Neural progenitor cell (in vitro differentiated cells): Measurements from ENCODE around the gene ATP8A1. TPM values are rescaled to one million over a fixed set of nuclear protein-coding genes. Genes with fewer than 3 reads are reported as not detected.
"Not testable (repeated sequence)": the region's sequence is repeated elsewhere in the genome, so short reads cannot be mapped to it uniquely, and the experiment has no call there.

Source experiments
- DNase-seq: peaks from one replicate; pipeline ENCODE4 v3.0.0-alpha.2; 2016; ENCODE audit warnings: low spot score
- H2AFZ ChIP-seq: fragments of 200-600 bp; sonication (generic); replicated peaks from 2 replicates; pipeline ENCODE4 v1.6.1; 2016; ENCODE audit warnings: antibody characterized with exemption
- H3F3A ChIP-seq: fragments of 200-600 bp; sonication (generic); 2 replicates; pipeline ENCODE4 v1.6.1; 2016; ENCODE audit warnings: antibody characterized with exemption, low read depth
- H3K27ac ChIP-seq: fragments of 200-600 bp; sonication (generic); 2 replicates; pipeline ENCODE4 v1.5.1; 2016; ENCODE audit warnings: mild to moderate bottlenecking
- H3K27me3 ChIP-seq: fragments of 200-600 bp; sonication (generic); 2 replicates; pipeline ENCODE4 v1.6.1; 2016; ENCODE audit warnings: mild to moderate bottlenecking, moderate library complexity
- H3K36me3 ChIP-seq: fragments of 200-600 bp; sonication (generic); 2 replicates; pipeline ENCODE4 v1.5.1; 2016
- H3K4me1 ChIP-seq: fragments of 200-600 bp; sonication (generic); 2 replicates; pipeline ENCODE4 v1.6.1; 2016; ENCODE audit warnings: mixed run types
- H3K4me2 ChIP-seq: fragments of 200-600 bp; sonication (generic); 2 replicates; pipeline ENCODE4 v1.6.1; 2016
- H3K4me3 ChIP-seq: fragments of 200-600 bp; sonication (generic); 2 replicates; pipeline ENCODE4 v1.5.1; 2016
- H3K79me2 ChIP-seq: fragments of 200-600 bp; sonication (generic); 2 replicates; pipeline ENCODE4 v1.6.1; 2016; ENCODE audit warnings: low read depth
- H3K9ac ChIP-seq: fragments of 200-600 bp; sonication (generic); 2 replicates; pipeline ENCODE4 v1.6.1; 2016
- H3K9me3 ChIP-seq: fragments of 200-600 bp; sonication (generic); 2 replicates; pipeline ENCODE4 v1.5.1; 2016; ENCODE audit warnings: low read depth
- H4K20me1 ChIP-seq: fragments of 200-600 bp; sonication (generic); 2 replicates; pipeline ENCODE4 v1.6.1; 2016; ENCODE audit warnings: low read depth
- H3K27ac Mint-ChIP-seq: 3 replicates; pipeline ENCODE4 v1.8.0; 2021; ENCODE audit warnings: mixed read lengths
- H3K27me3 Mint-ChIP-seq: 2 replicates; pipeline ENCODE4 v1.8.0; 2022; ENCODE audit warnings: low read depth, mild to moderate bottlenecking, inconsistent platforms, moderate library complexity, mixed read lengths; ENCODE audit not compliant: insufficient read depth
- H3K36me3 Mint-ChIP-seq: 3 replicates; pipeline ENCODE4 v1.8.0; 2021; ENCODE audit warnings: mixed read lengths
- H3K4me1 Mint-ChIP-seq: 3 replicates; pipeline ENCODE4 v1.8.0; 2021; ENCODE audit warnings: mixed read lengths
- H3K4me3 Mint-ChIP-seq: 3 replicates; pipeline ENCODE4 v1.8.0; 2021; ENCODE audit warnings: mild to moderate bottlenecking, moderate library complexity, mixed read lengths
- H3K9me3 Mint-ChIP-seq: 3 replicates; pipeline ENCODE4 v1.8.0; 2020; ENCODE audit warnings: mixed read lengths
- EZH2 ChIP-seq: fragments of 200-600 bp; sonication (generic); IDR thresholded peaks from 2 replicates; pipeline ENCODE4 v1.6.1; 2017; ENCODE audit warnings: antibody characterized with exemption, mild to moderate bottlenecking, moderate library complexity
- EZH2phosphoT487 ChIP-seq: fragments of 200-600 bp; sonication (generic); IDR thresholded peaks from 2 replicates; pipeline ENCODE4 v1.6.1; 2017; ENCODE audit warnings: antibody characterized with exemption
- total RNA-seq: library from RNA; depleted of rRNA; stranded (reverse); fragments of >200 nt; gene quantifications from 2 replicates; pipeline ENCODE4 v1.2.3, GENCODE V29; 2015; ENCODE audit warnings: low replicate concordance
- TF ChIP-seq, protein P1 (sequence below): fragments of 200-600 bp; sonication (generic); IDR thresholded peaks from 2 replicates; pipeline ENCODE4 v1.5.1; 2017; ENCODE audit warnings: antibody characterized with exemption, mild to moderate bottlenecking

Gene ATP8A1
- total RNA-seq, 1 donor from 2014 or later = 46.1 TPM

DNA sequence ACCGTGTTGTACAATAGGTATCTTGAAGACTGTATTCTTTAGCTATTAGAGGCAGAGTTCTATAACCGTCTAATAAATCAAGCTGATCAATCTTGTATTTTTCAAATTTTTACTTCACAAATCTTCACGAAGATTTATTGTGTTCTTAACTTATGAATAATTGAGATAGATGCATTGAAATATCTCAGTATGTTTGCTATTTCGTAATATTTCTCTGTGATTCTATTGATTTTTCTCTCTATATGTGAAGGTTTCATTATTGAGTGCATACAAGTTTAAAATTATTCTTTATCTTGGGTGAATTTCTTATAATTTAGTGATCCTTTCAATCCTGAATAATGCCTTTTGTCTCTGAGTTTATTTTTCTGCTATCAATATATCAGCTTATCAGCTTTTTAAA lies 279.4 kb downstream of the ATP8A1 start:
- no peak for DNase-seq

DNA sequence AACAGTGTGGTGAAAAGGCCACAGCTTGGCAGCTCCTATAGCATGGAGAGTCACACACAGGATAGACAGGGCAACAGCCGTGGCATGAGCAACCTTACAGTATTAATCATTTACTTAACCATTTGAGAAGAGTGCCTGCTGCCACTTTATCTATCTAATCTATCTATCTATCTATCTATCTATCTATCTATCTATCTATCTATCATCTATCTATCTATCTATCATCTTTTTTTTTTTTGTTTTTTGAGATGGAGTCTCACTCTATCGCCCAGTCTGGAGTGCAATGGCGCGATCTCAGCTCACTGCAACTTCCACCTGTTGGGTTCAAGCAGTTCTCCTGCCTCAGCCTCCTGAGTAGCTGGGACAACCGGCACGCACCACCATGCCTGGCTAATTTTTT lies 284.6 kb downstream of the ATP8A1 start:
- H3K9me3 ChIP-seq, H3K79me2 ChIP-seq, H3K4me1 ChIP-seq, H3K36me3 ChIP-seq, H3K27ac ChIP-seq, H4K20me1 ChIP-seq, H3K4me1 Mint-ChIP-seq, H3K9me3 Mint-ChIP-seq, H3K4me3 ChIP-seq, H3K9ac ChIP-seq, H3K27me3 Mint-ChIP-seq, H3K27ac Mint-ChIP-seq, H3K4me2 ChIP-seq, H3K4me3 Mint-ChIP-seq, H3F3A ChIP-seq, H3K27me3 ChIP-seq, H3K36me3 Mint-ChIP-seq, DNase-seq, H2AFZ ChIP-seq: not testable (repeated sequence)

More for the DNA sequence above, 279.4 kb downstream of the ATP8A1 start:
- Mint-ChIP-seq H3K27ac (no peak overlapping the region), H3K27me3 (peaks cover 5% of the 10 kb centered on the region), H3K36me3 (no peaks in the 10 kb centered on the region), H3K4me1 (no peaks in the 10 kb centered on the region), H3K4me3 (no peak overlapping the region), H3K9me3 (peaks cover 8% of the 10 kb centered on the region)
- TF ChIP-seq EZH2phosphoT487 = no peak
- H3K4me2 ChIP-seq = no peak overlapping the region
- H3K27me3 ChIP-seq = no peaks in the 10 kb centered on the region
- no peaks in the 10 kb centered on the region for H3K36me3 ChIP-seq
- no peaks in the 10 kb centered on the region for H3F3A ChIP-seq
- no peaks in the 10 kb centered on the region for H3K9me3 ChIP-seq
- H3K27ac ChIP-seq = no peak overlapping the region
- no peak overlapping the region for H3K9ac ChIP-seq
- no peak overlapping the region for H3K4me3 ChIP-seq
- H4K20me1 ChIP-seq = no peaks in the 10 kb centered on the region
- no peaks in the 10 kb centered on the region for H3K79me2 ChIP-seq
- no peak overlapping the region for H2AFZ ChIP-seq
- H3K4me1 ChIP-seq = no peaks in the 10 kb centered on the region

DNA sequence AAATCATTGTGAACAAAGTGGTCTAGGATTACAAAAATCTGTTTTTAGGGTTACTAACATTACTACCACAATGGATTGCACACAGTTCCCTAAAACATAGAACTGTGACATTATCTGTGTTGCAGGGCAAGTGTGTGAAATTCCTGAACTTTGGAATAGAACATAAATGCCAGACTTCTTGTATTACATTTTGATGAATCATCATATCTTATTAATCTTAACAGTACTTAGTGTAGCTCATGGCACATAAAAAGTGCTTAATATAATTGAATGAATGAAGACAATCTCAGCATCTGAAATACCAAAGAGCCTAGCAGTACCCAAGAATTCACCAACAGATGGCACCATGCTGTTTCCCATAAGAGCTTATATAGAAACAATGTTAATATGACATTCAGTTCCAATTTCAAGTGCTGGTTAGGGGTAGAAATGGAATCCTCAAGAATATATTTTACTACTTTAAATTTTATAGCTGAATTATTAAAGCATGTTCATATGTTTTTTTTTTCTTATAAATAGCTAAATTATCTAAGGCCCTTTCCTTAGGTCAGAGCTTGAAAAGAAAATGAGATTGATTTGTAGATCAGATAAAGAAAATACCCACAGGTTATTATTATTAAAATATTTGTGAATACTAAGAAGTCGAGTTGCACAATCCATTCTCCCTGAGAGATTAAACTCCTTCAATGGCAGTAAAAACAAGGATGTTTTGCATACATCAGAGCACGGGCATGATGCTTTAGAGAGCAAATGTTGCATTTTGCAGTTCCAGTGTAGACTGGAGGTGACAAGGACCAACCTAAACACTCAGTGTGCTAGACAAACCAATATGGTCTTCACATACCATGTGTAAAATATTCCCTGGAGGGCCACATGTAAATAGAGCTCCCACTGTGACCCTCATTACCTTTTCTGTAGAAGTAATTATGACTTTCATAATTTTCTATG lies 285.3 kb downstream of the ATP8A1 start:
- Histone ChIP-seq H3K36me3 (no peaks in the 10 kb centered on the region), H3K4me3 (no peak overlapping the region), H3K9me3 (no peaks in the 10 kb centered on the region), H3K27me3 (no peaks in the 10 kb centered on the region), H4K20me1 (no peaks in the 10 kb centered on the region), H3K4me1 (no peaks in the 10 kb centered on the region), H3K79me2 (no peaks in the 10 kb centered on the region), H3K27ac (no peak overlapping the region), H3F3A (no peaks in the 10 kb centered on the region), H3K4me2 (no peak overlapping the region), H2AFZ (no peak overlapping the region), H3K9ac (no peak overlapping the region)
- Mint-ChIP-seq H3K9me3 (peaks cover 7% of the 10 kb centered on the region), H3K27ac (no peak overlapping the region), H3K36me3 (no peaks in the 10 kb centered on the region), H3K4me1 (no peaks in the 10 kb centered on the region), H3K27me3 (peaks cover 8% of the 10 kb centered on the region), H3K4me3 (no peak overlapping the region)
- peak; percentile 29 for DNase-seq
- TF ChIP-seq, protein P1, sequence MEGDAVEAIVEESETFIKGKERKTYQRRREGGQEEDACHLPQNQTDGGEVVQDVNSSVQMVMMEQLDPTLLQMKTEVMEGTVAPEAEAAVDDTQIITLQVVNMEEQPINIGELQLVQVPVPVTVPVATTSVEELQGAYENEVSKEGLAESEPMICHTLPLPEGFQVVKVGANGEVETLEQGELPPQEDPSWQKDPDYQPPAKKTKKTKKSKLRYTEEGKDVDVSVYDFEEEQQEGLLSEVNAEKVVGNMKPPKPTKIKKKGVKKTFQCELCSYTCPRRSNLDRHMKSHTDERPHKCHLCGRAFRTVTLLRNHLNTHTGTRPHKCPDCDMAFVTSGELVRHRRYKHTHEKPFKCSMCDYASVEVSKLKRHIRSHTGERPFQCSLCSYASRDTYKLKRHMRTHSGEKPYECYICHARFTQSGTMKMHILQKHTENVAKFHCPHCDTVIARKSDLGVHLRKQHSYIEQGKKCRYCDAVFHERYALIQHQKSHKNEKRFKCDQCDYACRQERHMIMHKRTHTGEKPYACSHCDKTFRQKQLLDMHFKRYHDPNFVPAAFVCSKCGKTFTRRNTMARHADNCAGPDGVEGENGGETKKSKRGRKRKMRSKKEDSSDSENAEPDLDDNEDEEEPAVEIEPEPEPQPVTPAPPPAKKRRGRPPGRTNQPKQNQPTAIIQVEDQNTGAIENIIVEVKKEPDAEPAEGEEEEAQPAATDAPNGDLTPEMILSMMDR = peak; percentile 57
- TF ChIP-seq EZH2 = no peak

DNA sequence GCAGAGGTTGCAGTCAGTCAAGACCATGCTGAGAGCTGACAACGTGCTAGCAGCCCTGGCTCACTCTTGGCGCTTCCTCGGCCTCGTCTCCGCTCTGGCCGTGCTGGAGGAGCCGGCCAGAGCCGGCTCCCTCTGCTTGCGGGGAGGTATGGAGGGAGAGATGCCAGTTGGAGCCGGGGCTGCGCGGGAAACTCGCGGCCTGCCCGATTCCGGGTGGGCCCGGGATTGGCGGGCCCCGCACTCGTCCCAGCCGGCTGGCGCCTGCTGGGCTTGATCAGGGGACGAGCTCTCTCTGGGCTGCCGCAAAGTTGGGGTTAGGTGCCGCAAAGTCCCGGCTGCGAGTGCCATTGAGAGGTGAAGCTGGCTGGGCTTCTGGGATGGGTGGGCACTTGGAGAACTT lies 287.4 kb downstream of the ATP8A1 start:
- Histone ChIP-seq H3K27me3 (no peaks in the 10 kb centered on the region), H2AFZ (no peak overlapping the region), H3K27ac (no peak overlapping the region), H3K79me2 (no peaks in the 10 kb centered on the region), H3K36me3 (no peaks in the 10 kb centered on the region), H3F3A (no peaks in the 10 kb centered on the region), H3K9me3 (no peaks in the 10 kb centered on the region), H4K20me1 (no peaks in the 10 kb centered on the region), H3K4me3 (no peak overlapping the region), H3K4me2 (no peak overlapping the region), H3K4me1 (no peaks in the 10 kb centered on the region), H3K9ac (no peak overlapping the region)
- H3K27me3 Mint-ChIP-seq = peaks cover 6% of the 10 kb centered on the region
- H3K36me3 Mint-ChIP-seq = no peaks in the 10 kb centered on the region
- H3K27ac Mint-ChIP-seq = no peak overlapping the region
- DNase-seq = no peak
- no peak overlapping the region for H3K4me3 Mint-ChIP-seq
- TF ChIP-seq EZH2 (no peak), EZH2phosphoT487 (no peak)
- TF ChIP-seq, protein P1 = no peak
- peaks cover 7% of the 10 kb centered on the region for H3K9me3 Mint-ChIP-seq
- no peaks in the 10 kb centered on the region for H3K4me1 Mint-ChIP-seq
